GM18502 (cell line): ENCODE measurements around the gene FAM107B.

Source experiments
- ATAC-seq: cut with Tn5 transposase; IDR thresholded peaks from one replicate; pipeline ENCODE4 v1.9.1; 2021; ENCODE audit warnings: mild to moderate bottlenecking; ENCODE audit not compliant: unreplicated experiment, poor library complexity

Gene FAM107B

GRCh38 chr10:14524691-14525324 lies 249.9 kb downstream of the FAM107B start:
- ATAC-seq: no peak

- ATAC-seq: no peak
Observed at GRCh38 chr10:14523286-14523685, 251.4 kb downstream of the FAM107B start.

- ATAC-seq: no peak
Observed at GRCh38 chr10:14519785-14520184, 254.9 kb downstream of the FAM107B start.

DNA sequence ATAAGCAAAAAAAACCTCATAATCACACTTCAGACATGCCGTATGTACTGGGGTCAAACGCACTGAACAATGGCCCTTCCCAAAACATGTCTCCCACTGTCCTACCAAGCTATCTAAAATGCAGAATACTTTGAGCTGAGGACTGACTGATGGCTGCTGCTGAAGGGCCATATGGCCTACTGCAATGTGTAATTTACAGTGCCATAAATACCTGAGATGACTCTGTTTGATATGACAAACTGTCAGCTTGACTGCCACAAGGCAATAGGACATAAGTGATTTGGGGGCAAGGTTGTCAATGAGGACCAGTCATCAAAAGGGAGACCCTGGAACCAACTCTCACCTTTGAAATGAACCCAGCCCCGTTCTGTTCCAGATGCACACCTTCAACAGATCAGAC lies 256.5 kb downstream of the FAM107B start:
- no peak for ATAC-seq

DNA sequence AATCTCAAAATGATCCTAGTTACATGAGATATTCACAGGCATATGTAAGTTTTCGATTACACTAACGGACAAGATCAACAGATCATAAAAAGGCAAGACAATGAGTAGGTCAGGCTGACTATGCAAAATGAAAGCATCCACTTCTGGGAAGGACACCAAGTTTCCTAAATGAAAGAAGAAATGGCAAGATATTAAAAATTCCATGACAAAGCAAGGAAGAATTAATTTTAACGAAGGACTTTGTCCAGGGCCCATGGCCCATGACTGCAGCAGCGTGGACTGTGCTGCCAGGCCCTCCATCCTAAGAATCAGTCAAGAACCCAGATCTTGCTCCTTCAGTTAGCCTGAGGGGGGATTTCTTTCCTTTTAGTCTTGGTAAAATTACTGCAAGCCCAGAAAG lies 261.6 kb downstream of the FAM107B start:
- ATAC-seq: no peak

DNA sequence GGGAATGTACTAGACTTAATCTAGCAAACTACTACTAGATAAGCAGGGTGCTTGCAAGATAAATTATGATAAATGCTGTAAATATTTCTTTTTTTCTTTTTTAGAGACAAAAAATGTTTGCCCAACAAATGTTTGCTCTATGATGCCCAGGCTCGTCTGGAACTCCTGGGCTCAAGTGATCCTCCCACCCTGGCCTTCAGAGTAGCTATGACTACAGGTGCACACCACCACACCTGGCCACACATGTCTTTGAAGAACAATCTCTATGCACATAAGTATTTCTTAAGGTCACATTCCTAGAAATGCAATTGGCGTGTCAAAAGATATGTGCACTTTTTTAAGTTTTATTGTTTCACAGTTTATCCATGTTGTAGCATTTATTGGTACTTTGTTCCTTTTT lies 264.4 kb downstream of the FAM107B start:
- no peak for ATAC-seq

- no peak for ATAC-seq
Observed at GRCh38 chr10:14508725-14509124, 266.0 kb downstream of the FAM107B start.

GRCh38 chr10:14507781-14508180 lies 266.9 kb downstream of the FAM107B start:
- ATAC-seq: no peak

DNA sequence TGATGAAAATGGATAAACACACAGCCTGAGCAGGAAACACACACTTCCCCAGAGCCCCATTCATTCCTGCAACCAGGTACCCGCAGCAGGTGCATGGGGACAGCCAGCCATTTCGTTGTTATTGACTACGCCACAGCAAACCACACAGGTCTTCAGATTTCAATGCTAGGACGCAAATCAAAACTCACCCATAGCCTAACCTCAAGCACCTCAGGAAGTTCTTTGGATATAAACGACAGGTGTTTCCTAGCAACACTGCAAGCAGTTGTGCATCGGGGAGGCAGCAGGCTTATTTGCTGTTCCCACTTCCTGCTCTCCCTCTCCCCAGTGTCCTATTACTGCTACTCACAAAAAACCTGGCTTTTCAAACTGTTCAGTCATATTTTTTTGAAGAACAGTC lies 267.5 kb downstream of the FAM107B start:
- ATAC-seq: no peak

GRCh38 chr10:14502431-14502830 lies 272.3 kb downstream of the FAM107B start:
- ATAC-seq: no peak

DNA sequence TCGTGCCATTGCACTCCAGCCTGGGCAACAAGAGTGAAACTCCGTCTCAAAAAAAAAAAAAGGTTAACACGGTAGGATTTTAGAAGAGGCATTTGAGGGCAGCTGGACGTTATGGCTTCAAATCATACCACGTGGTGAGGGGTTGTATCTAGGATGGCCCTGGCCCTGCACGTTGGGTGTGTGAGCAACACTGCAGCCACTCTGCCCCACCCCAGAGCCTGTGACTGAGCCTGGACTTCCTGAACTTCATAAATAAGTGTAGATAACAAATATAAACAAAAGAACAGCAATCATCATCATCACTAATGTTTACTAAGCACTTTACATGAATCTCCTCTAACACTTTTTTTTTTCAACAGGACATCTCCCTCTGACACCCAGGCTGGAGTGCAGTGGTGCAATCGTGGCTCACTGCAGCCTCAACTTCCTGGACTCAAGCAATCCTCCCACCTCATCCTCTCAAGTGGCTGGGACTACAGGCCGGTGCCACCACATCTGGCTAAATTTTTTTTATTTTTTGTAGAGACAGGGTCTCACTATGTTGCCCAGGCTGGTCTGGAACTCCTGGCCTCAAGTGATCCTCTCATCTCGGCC lies 274.4 kb downstream of the FAM107B start:
- no peak for ATAC-seq

GRCh38 chr10:14499601-14499904 lies 275.1 kb downstream of the FAM107B start:
- no peak for ATAC-seq

DNA sequence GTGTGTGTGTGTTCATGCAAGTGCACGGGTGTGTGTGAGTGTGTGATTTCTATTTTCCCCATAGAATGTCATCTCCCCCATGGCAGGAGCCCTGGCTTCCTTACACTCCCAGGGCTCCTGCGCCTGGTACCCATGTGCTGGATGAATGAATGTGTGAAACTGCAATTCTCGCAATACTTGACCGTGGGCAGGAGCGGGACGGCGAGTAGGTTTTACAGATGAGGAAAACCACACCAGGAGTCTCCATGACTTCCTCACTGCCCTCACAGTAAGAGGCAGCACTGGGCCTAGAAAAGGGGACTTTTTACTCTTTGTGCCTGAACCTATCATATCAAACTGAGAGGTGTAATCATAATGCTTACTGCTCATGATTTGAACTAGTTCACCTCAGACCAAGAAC lies 276.4 kb downstream of the FAM107B start:
- no peak for ATAC-seq

DNA sequence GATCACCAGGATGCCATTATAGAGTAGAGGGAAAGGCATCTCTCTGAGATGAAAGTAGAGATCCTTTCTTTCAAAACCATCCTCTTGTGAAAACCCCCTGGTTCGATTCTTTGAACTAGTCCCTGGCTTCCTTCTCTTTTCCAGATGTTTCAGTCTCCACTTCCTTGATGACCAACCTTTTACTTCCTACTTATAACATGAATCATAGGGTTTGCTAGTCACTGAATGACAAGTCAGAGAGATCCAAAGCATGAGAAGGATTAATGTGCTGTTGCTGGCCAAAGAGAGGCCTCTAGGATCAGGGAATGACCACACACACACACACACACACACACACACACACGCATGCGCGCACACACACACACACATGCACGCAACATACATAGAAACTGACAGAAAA lies 282.9 kb downstream of the FAM107B start:
- no peak for ATAC-seq

GRCh38 chr10:14489522-14490177 lies 285.0 kb downstream of the FAM107B start:
- ATAC-seq: no peak

DNA sequence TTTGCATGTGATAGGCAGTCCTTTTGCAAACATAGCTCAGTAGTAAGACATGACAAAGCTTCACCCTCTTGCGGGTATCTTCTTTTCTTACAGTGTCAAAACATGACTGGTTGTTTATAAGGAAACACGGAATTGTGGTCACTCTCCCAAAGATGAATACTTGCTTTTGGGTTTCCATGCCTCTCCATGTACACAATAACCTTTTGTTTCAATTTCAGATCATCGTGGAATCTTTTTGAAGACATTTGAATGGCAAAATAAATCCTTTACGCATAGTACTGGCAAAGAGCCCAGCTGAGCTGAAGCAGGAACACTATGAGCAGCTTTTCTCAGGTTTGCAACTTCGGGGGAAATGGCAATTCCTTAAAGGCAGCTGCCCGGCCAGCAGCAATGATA lies 287.2 kb downstream of the FAM107B start:
- no peak for ATAC-seq

GRCh38 chr10:14486777-14487487 lies 287.8 kb downstream of the FAM107B start:
- ATAC-seq: no peak

DNA sequence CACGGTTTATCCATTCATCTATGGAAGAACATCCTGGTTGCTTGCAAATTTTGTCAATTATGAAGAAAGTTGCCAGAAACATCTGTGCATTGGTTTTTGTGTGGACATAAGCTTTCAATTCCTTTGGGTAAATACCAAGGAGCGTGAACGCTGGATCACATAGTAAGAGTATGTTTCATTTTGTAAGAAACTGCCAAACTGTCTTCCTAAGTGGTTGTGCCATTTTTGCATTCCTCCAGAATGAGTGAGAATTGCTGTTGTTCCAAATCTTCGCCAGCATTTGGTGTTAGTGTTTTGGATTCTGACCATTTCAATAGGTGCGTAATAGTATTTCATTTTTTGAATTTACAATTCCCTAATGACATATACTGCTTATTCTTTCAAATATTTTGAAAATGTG lies 288.7 kb downstream of the FAM107B start:
- ATAC-seq: no peak

GRCh38 chr10:14483417-14483816 lies 291.3 kb downstream of the FAM107B start:
- ATAC-seq: no peak

- ATAC-seq: no peak
Observed at GRCh38 chr10:14481752-14482151, 292.9 kb downstream of the FAM107B start.

DNA sequence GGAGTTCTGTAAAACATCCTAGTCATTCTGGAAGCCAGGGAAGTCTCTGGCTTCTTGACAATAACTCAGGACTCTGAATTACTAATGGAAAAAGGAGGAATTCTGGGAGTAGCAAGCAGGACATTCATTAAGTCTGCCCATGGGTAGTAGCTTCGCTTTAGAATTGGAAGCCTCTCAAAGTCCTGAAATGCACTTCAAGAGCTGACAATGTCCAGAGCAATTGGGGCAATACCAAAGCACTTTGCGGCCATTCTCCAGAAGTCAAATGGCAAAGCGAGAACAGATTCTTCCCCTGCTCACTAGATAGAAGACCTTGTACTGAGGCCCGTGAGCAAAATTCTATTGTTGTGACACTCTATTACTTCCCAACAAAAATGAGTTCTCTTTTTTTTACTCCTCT lies 293.7 kb downstream of the FAM107B start:
- no peak for ATAC-seq
